A673 (cell line): ENCODE data around the gene SRL. TPM values are rescaled to one million over a fixed set of nuclear protein-coding genes. Genes with fewer than 3 reads are reported as not detected.

Source experiments
- BruUV-seq: library from RNA; stranded (reverse); fragments of 400-500 nt; replicated peaks from 2 replicates; lab custom pipeline; 2021; lab: Mats Ljungman, UMichigan
- CTCF ChIA-PET: fragments of 300-600 bp; sonication (Branson Sonifier 250); formaldehyde crosslinking; loops from one replicate; lab custom pipeline; 2022; ENCODE audit warnings: antibody characterized with exemption; lab: Charles Lee
- POLR2A ChIA-PET: fragments of 300-600 bp; sonication (Branson Sonifier 250); formaldehyde crosslinking; loops from one replicate; lab custom pipeline; 2022; ENCODE audit warnings: antibody characterized with exemption; ENCODE audit not compliant: low non-redundant PET; lab: Charles Lee
- DNase-seq: peaks from one replicate; pipeline ENCODE4 v3.0.0-alpha.2; 2015; ENCODE audit warnings: low spot score
- H3K27ac ChIP-seq: fragments of 200-600 bp; sonication (generic); 2 replicates; pipeline ENCODE4 v1.5.1; 2016; ENCODE audit warnings: mixed run types, low read depth, mild to moderate bottlenecking, mixed read lengths, antibody characterized with exemption, low read length; ENCODE audit not compliant: poor library complexity, severe bottlenecking
- H3K27me3 ChIP-seq: fragments of 200-600 bp; sonication (generic); replicated peaks from 2 replicates; pipeline ENCODE4 v1.6.1; 2017; ENCODE audit warnings: mixed run types, low read depth, mild to moderate bottlenecking, mixed read lengths, antibody characterized with exemption, low read length; ENCODE audit not compliant: insufficient read depth, poor library complexity
- H3K36me3 ChIP-seq: fragments of 200-600 bp; sonication (generic); 2 replicates; pipeline ENCODE4 v1.6.1; 2016; ENCODE audit warnings: mixed run types, mild to moderate bottlenecking, mixed read lengths, antibody characterized with exemption, low read length; ENCODE audit not compliant: insufficient read depth, poor library complexity, severe bottlenecking
- H3K4me1 ChIP-seq: fragments of 200-600 bp; sonication (generic); 2 replicates; pipeline ENCODE4 v1.6.1; 2017; ENCODE audit warnings: mixed run types, mild to moderate bottlenecking, mixed read lengths, antibody characterized with exemption, low read length; ENCODE audit not compliant: insufficient read depth, poor library complexity, severe bottlenecking
- H3K4me3 ChIP-seq: fragments of 200-600 bp; sonication (generic); 2 replicates; pipeline ENCODE4 v1.5.1; 2016; ENCODE audit warnings: low read depth, mixed run types, mild to moderate bottlenecking, mixed read lengths, low read length; ENCODE audit not compliant: poor library complexity, severe bottlenecking
- H3K9me3 ChIP-seq: fragments of 200-600 bp; sonication (generic); 2 replicates; pipeline ENCODE4 v1.6.1; 2016; ENCODE audit warnings: mixed run types, low read depth, mild to moderate bottlenecking, mixed read lengths, antibody characterized with exemption, low read length; ENCODE audit not compliant: poor library complexity, severe bottlenecking
- CTCF ChIP-seq: fragments of 300-800, 200-600 bp; sonication (generic); conservative IDR thresholded peaks from 2 replicates; pipeline ENCODE4 v1.5.1; 2017; ENCODE audit warnings: low read depth, mild to moderate bottlenecking, antibody characterized with exemption, low read length, moderate library complexity, mixed read lengths
- EZH2 ChIP-seq: fragments of 200-600 bp; sonication (generic); IDR thresholded peaks from 2 replicates; pipeline ENCODE4 v1.6.1; 2017; ENCODE audit warnings: borderline replicate concordance, low read depth, mild to moderate bottlenecking, mixed read lengths, antibody characterized with exemption, low read length; ENCODE audit not compliant: poor library complexity, severe bottlenecking
- intact Hi-C: fragments of 100-400 bp; cut with micrococcal nuclease; formaldehyde crosslinking; loops from one replicate; pipeline ENCODE4 v1.10.0; 2022; ENCODE audit not compliant: unreplicated experiment
- total RNA-seq: library from RNA; stranded (reverse); gene quantifications from 2 replicates; pipeline ENCODE4 v1.2.3, GENCODE V29; 2021

SRL gene
- total RNA-seq, 1 experiment from 2014 or later: 0.11 TPM

- DNase-seq: no peak
- ChIA-PET CTCF (no interaction called here), POLR2A (no interaction called here)
- H3K4me3 ChIP-seq: no peak overlapping the region
- intact Hi-C loops: loop anchor here (10.0 kb wide), 1 partner anchor 145 kb away; no protein-coding TSS in a partner anchor
- TF ChIP-seq CTCF: no peak
- TF ChIP-seq EZH2: no peak
- H3K27me3 ChIP-seq: no peaks in the 10 kb centered on the region
- H3K27ac ChIP-seq: no peak overlapping the region
- no peaks in the 10 kb centered on the region for H3K4me1 ChIP-seq
- H3K36me3 ChIP-seq: no peaks in the 10 kb centered on the region
- H3K9me3 ChIP-seq: no peaks in the 10 kb centered on the region
- BruUV-seq: no TSS peak
Observed at GRCh38 chr16:4190086-4190485, 51.8 kb downstream of the SRL start.

GRCh38 chr16:4184038-4184702 lies 57.7 kb downstream of the SRL start:
- DNase-seq: no peak
- CTCF ChIA-PET: no interaction called here

GRCh38 chr16:4183237-4184037 lies 58.4 kb downstream of the SRL start:
- H3K4me1 ChIP-seq: no peaks in the 10 kb centered on the region
- BruUV-seq: TSS peak; percentile 65
- POLR2A ChIA-PET: interaction anchor here (0.7 kb wide), 1 partner anchor 445 kb away, joined by 3 read pairs; no protein-coding TSS in a partner anchor
- peak overlapping the region; percentile 82 for H3K27ac ChIP-seq
- H3K9me3 ChIP-seq: no peaks in the 10 kb centered on the region
- TF ChIP-seq CTCF: no peak
- TF ChIP-seq EZH2: no peak
- no peaks in the 10 kb centered on the region for H3K36me3 ChIP-seq
- intact Hi-C loops: loop anchor here (10.0 kb wide), 1 partner anchor 189 kb away; no protein-coding TSS in a partner anchor
- H3K4me3 ChIP-seq: peak overlapping the region; percentile 63
- H3K27me3 ChIP-seq: no peaks in the 10 kb centered on the region
- CTCF ChIA-PET: no interaction called here
- peak; percentile 94 for DNase-seq

More at GRCh38 chr16:4184038-4184702, 57.7 kb downstream of the SRL start:
- POLR2A ChIA-PET: interaction anchor here (0.7 kb wide), 1 partner anchor 446 kb away, joined by 3 read pairs; no protein-coding TSS in a partner anchor
- intact Hi-C loops: loop anchor here (10.0 kb wide), 1 partner anchor 189 kb away; no protein-coding TSS in a partner anchor
- BruUV-seq: no TSS peak
- H3K27me3 ChIP-seq: no peaks in the 10 kb centered on the region
- H3K27ac ChIP-seq: no peak overlapping the region
- no peaks in the 10 kb centered on the region for H3K36me3 ChIP-seq
- no peaks in the 10 kb centered on the region for H3K4me1 ChIP-seq
- H3K9me3 ChIP-seq: no peaks in the 10 kb centered on the region
- peak overlapping the region; percentile 63 for H3K4me3 ChIP-seq
- TF ChIP-seq EZH2 (no peak), CTCF (no peak)
